22Rv1 (cell line): ENCODE measurements around the gene MYOD1.
A peak's percentile ranks its signal among the peaks of the same experiment; 100 is the strongest.

Source experiments
- ZFX ChIP-seq: fragments of 450-650 bp; IDR thresholded peaks from 2 replicates; pipeline ENCODE4 v1.6.1; 2017; ENCODE audit warnings: antibody characterized with exemption, borderline replicate concordance
- TF ChIP-seq, protein P1 (sequence below): fragments of 450-650 bp; IDR thresholded peaks from 2 replicates; pipeline ENCODE4 v1.5.1; 2017; ENCODE audit warnings: mild to moderate bottlenecking

DNA sequence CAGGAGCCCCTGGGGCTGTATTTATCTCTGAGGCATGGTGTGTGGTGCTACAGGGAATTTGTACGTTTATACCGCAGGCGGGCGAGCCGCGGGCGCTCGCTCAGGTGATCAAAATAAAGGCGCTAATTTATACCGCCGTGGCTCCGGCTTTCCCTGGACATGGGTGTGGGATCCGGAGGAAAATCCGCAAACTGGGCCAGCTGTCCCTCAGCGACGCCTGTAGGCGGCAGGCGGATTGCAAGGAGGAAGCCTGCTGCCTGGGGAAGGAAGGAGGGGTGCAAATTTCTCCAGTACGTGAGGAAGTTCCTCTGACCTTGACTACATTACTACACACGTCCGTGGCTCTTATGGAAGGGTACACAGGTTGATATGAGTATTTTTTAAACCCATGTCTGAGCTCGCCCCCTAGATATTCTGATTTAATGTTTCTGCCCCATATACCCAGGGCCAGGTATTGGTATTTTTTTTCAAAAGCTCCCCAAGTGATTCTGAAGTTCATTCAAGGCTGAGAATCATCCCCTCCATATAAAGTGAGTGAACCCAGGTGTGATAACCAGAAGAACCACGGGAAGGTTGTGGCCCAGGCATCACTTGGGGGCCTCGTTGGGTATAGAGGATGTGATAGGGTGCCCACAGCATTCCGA is 2.8 kb downstream of the MYOD1 start:
- TF ChIP-seq, protein P1, sequence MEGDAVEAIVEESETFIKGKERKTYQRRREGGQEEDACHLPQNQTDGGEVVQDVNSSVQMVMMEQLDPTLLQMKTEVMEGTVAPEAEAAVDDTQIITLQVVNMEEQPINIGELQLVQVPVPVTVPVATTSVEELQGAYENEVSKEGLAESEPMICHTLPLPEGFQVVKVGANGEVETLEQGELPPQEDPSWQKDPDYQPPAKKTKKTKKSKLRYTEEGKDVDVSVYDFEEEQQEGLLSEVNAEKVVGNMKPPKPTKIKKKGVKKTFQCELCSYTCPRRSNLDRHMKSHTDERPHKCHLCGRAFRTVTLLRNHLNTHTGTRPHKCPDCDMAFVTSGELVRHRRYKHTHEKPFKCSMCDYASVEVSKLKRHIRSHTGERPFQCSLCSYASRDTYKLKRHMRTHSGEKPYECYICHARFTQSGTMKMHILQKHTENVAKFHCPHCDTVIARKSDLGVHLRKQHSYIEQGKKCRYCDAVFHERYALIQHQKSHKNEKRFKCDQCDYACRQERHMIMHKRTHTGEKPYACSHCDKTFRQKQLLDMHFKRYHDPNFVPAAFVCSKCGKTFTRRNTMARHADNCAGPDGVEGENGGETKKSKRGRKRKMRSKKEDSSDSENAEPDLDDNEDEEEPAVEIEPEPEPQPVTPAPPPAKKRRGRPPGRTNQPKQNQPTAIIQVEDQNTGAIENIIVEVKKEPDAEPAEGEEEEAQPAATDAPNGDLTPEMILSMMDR: peak; percentile 85
- no peak for TF ChIP-seq ZFX
